GM21737 (cell line): ENCODE results near the gene OR2B2.

Source experiments
- ATAC-seq: cut with Tn5 transposase; IDR thresholded peaks from one replicate; pipeline ENCODE4 v1.9.1; 2021; ENCODE audit warnings: mild to moderate bottlenecking, moderate library complexity; ENCODE audit not compliant: unreplicated experiment

Gene OR2B2

GRCh38 chr6:27893836-27894807 is 18.1 kb downstream of the OR2B2 start:
- no peak for ATAC-seq

GRCh38 chr6:27893059-27893835 is 18.9 kb downstream of the OR2B2 start:
- ATAC-seq, result peak; percentile 43

GRCh38 chr6:27892649-27893058 is 19.5 kb downstream of the OR2B2 start:
- no peak for ATAC-seq

- ATAC-seq, result no peak
These were observed 20.8 kb downstream of the OR2B2 start for GRCh38 chr6:27891320-27891875.

- ATAC-seq, result peak; percentile 39
These were observed 21.5 kb downstream of the OR2B2 start for GRCh38 chr6:27890445-27891319.

- ATAC-seq, result no peak
These were observed 22.4 kb downstream of the OR2B2 start for GRCh38 chr6:27889628-27890444.

- ATAC-seq, result no peak
These were observed 22.9 kb downstream of the OR2B2 start for GRCh38 chr6:27889275-27889627.

- no peak for ATAC-seq
These were observed 23.6 kb downstream of the OR2B2 start for GRCh38 chr6:27888566-27888965.

- ATAC-seq, result no peak
These were observed 26.1 kb downstream of the OR2B2 start for GRCh38 chr6:27886073-27886472.

- ATAC-seq, result no peak
These were observed 29.1 kb downstream of the OR2B2 start for GRCh38 chr6:27883136-27883535.

GRCh38 chr6:27882624-27883023 is 29.6 kb downstream of the OR2B2 start:
- no peak for ATAC-seq

GRCh38 chr6:27879837-27880236 is 32.4 kb downstream of the OR2B2 start:
- ATAC-seq, result no peak

GRCh38 chr6:27874016-27874415 is 38.2 kb downstream of the OR2B2 start:
- no peak for ATAC-seq

- peak; percentile 33 for ATAC-seq
These were observed 38.9 kb downstream of the OR2B2 start for GRCh38 chr6:27873021-27873940.

GRCh38 chr6:27872642-27873020 is 39.6 kb downstream of the OR2B2 start:
- peak; percentile 12 for ATAC-seq

GRCh38 chr6:27871924-27872638 is 40.1 kb downstream of the OR2B2 start:
- peak; percentile 44 for ATAC-seq

GRCh38 chr6:27870291-27870870 is 41.8 kb downstream of the OR2B2 start:
- no peak for ATAC-seq

- ATAC-seq, result no peak
These were observed 43.9 kb downstream of the OR2B2 start for GRCh38 chr6:27868311-27868710.
